Measurements from ENCODE around the gene TRAFD1.

Gene TRAFD1

GRCh38 chr12:112172556-112173324 is 47.4 kb downstream of the TRAFD1 start:
- no peak for DNase-seq

- no peak for DNase-seq
These were observed 50.2 kb downstream of the TRAFD1 start for GRCh38 chr12:112175361-112176155.

GRCh38 chr12:112176321-112177010 is 51.1 kb downstream of the TRAFD1 start:
- no peak for DNase-seq

DNA sequence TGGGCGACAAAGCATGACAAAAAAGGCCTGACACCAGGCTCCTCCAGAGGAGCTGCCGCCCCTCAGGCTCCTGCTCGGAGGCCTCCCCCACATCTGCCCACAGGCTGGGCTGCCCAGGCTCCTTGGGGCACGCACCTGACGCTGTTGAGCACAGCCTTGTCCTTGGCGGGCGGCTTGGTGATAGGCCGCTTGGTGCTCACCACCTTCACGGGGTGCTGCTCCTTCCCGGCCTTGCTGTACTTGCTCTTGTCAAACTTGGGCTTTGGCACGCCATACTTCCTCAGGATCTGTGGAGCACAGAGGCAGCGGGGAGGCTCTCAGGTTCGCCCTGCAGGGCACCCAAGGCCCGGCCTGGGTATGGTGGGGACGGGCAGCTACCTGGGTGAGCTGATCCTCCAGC is 53.4 kb downstream of the TRAFD1 start:
- no peak for DNase-seq

GRCh38 chr12:112179341-112179740 is 54.0 kb downstream of the TRAFD1 start:
- no peak for DNase-seq

GRCh38 chr12:112179916-112180315 is 54.6 kb downstream of the TRAFD1 start:
- DNase-seq, result no peak

GRCh38 chr12:112180422-112180821 is 55.1 kb downstream of the TRAFD1 start:
- no peak for DNase-seq

GRCh38 chr12:112182499-112182898 is 57.1 kb downstream of the TRAFD1 start:
- DNase-seq, result peak in 55 of 56 donors; percentile 28 to 96 (median 86)

- peak in 6 of 56 donors; percentile 5 to 24 (median 12) for DNase-seq
These were observed 58.0 kb downstream of the TRAFD1 start for GRCh38 chr12:112183141-112184021.

- no peak for DNase-seq
These were observed 58.9 kb downstream of the TRAFD1 start for GRCh38 chr12:112184056-112184887.

DNA sequence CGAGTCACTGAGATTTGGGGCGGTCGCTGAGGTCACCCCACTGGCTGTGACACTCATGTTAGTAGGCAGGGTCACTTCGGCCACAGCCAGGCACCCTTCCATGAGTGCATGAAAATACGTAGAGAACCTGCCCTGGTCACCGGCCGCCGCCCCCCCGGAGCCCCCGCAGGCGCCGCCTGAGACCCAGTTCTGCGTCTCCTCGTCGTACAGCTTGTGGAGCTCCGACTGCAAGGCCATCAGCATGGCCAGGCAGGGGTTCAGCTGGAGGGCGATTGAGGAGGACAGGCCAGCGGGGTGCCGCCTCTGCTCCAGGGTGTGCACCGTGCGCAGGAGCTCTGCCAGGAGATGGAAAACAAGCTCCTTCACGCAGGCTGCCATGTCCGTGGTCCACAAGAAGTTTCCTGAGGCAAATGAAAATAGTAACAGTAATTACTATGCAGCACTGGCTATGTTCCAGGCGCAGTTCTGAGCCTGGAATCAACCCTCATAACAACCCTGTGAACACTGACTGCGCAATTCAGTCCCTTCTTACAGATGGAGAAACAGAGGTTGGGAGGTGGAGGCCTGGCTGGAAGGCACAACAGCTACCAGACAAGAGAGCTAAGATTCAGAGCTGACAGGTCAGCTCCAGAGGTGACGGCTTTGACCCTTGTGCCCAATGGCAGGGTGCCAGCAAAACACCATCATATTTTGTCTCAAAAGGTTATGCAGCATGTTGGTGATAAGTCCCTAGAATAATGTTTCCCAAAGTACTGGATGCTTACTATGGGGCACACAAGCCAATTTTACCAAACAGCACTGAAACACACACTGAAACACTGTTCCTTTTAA is 59.9 kb downstream of the TRAFD1 start:
- peak in 26 of 56 donors; percentile 7 to 75 (median 31) for DNase-seq

GRCh38 chr12:112188130-112188830 is 62.9 kb downstream of the TRAFD1 start:
- DNase-seq, result no peak

DNA sequence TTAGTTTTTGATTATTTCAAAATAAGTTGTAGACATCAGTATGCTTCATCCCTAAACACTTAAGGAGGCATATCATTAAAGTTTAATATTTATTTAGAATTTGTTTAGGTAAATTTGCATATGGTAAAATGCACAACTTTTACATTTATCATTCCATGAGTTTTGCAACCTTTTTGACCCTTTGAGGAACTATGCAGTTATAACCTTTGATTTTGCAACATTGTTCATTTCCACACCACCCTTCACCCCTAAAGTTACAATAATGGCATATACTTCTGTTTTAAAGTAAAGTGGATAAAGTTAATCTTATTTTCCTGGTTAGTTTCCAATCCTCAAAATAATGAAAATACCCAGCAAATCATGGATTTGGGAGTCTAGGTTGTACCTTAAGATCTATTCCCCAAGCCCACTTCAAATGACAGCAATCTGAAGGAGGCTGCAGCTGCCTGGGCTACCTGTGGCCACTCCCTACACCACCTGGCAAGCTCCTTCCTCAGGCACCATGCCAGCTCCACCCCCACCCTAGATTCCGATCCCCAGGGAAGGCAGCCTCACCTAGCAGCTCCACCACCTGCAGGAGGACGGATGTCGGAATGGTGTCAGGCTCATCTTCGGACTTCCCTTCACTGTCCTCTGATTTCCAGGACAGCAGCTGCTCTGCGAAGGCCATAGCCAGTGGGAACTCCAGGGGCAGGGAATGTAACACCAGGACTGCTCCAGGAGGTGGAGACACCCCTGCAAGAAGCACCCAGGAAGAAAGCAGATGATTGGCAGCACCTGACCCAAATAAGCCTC is 65.1 kb downstream of the TRAFD1 start:
- DNase-seq, result no peak

DNA sequence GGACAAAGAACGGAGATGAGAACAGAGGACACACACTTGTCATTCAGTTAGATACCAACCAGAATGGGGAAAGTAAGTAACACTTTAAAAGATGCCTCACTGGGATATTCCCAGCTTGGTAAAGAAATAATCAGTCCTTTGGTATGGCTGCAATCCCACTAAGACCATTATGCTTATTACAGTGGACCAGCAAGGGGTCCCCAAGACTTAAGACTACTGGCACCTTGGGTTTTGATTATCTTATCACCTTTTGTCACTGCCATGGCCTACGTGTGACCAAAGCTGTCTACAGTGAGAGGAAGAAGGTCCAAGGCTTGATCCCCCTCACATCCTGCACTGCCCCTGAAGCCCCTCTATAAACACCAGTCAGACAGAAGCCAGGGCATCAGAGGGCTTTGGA is 65.8 kb downstream of the TRAFD1 start:
- DNase-seq, result no peak

DNA sequence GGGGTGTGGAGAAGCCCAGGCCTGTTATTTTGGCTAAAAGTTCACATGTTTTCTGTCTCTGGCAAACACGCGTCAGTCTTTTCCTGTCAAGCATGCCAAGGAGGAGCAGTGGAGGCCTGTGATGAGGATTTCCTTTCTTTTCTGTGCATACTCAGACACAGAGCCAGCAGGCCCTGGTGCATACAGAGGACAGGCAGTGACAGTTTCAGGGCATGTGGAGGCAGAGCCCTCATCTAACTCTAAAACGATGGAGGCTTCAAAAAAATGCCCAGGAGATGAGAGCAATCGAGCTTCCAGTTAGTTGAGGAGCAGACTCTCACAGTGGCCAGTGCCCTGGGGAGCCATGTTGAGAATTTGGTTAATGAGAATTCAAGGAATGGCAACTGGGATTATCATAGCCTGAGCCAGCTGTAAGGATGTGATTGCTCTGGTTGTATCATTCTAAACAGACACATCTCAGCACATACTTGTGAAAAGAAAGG is 66.5 kb downstream of the TRAFD1 start:
- no peak for DNase-seq

GRCh38 chr12:112192475-112192874 is 67.1 kb downstream of the TRAFD1 start:
- DNase-seq, result no peak

- DNase-seq, result no peak
These were observed 69.4 kb downstream of the TRAFD1 start for GRCh38 chr12:112194601-112195247.
